Measurements from ENCODE around the gene INSM2. TPM values are rescaled to one million over a fixed set of nuclear protein-coding genes. Genes with fewer than 3 reads are reported as not detected.

INSM2 gene
- total and polyA plus RNA-seq, 10 of the 15 experiments (the other 5 are each of a cell fraction or from before 2014, with no cell fraction given): 0.06 TPM; not detected in 9

DNA sequence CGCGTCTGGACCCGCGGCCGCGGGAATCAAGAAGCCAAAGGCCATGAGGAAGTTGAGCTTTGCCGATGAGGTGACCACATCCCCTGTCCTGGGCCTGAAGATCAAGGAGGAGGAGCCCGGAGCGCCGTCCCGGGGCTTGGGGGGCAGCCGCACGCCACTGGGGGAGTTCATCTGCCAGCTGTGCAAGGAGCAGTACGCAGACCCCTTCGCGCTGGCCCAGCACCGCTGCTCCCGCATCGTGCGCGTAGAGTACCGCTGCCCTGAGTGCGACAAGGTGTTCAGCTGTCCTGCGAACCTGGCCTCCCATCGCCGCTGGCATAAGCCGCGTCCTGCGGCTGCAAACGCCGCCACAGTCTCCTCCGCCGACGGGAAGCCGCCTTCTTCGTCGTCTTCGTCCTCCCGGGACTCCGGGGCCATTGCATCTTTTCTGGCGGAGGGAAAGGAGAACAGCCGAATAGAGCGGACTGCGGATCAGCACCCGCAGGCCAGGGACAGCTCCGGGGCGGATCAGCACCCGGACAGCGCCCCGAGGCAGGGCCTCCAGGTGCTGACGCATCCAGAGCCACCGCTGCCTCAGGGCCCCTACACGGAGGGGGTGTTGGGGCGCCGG lies 1.0 kb downstream of the INSM2 start (continued):
- TF ChIP-seq, protein P1, sequence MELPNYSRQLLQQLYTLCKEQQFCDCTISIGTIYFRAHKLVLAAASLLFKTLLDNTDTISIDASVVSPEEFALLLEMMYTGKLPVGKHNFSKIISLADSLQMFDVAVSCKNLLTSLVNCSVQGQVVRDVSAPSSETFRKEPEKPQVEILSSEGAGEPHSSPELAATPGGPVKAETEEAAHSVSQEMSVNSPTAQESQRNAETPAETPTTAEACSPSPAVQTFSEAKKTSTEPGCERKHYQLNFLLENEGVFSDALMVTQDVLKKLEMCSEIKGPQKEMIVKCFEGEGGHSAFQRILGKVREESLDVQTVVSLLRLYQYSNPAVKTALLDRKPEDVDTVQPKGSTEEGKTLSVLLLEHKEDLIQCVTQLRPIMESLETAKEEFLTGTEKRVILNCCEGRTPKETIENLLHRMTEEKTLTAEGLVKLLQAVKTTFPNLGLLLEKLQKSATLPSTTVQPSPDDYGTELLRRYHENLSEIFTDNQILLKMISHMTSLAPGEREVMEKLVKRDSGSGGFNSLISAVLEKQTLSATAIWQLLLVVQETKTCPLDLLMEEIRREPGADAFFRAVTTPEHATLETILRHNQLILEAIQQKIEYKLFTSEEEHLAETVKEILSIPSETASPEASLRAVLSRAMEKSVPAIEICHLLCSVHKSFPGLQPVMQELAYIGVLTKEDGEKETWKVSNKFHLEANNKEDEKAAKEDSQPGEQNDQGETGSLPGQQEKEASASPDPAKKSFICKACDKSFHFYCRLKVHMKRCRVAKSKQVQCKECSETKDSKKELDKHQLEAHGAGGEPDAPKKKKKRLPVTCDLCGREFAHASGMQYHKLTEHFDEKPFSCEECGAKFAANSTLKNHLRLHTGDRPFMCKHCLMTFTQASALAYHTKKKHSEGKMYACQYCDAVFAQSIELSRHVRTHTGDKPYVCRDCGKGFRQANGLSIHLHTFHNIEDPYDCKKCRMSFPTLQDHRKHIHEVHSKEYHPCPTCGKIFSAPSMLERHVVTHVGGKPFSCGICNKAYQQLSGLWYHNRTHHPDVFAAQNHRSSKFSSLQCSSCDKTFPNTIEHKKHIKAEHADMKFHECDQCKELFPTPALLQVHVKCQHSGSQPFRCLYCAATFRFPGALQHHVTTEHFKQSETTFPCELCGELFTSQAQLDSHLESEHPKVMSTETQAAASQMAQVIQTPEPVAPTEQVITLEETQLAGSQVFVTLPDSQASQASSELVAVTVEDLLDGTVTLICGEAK (IDR thresholded peaks at IDR 0.05; ENCODE audit: borderline replicate concordance): peak; percentile 88
- TF ChIP-seq TCF7 (IDR thresholded peaks at IDR 0.05; ENCODE audit: borderline replicate concordance) (0 out of 2 replicates have a peak, but pooled peaks have one; percentile 21), TARDBP (IDR thresholded peaks at IDR 0.05; ENCODE audit: borderline replicate concordance) (no peak), NFYA (IDR thresholded peaks at IDR 0.05; ENCODE audit: borderline replicate concordance, low read depth, low read length) (no peak), MYC (IDR thresholded peaks at IDR 0.05; ENCODE audit: insufficient read depth, insufficient read length, insufficient replicate concordance, low read length, severe bottlenecking) (no peak), PML (IDR thresholded peaks at IDR 0.05; ENCODE audit: low read length) (no peak), GABPA (IDR thresholded peaks at IDR 0.05; ENCODE audit: low read depth) (no peak), EGR1 (IDR thresholded peaks at IDR 0.05; ENCODE audit: borderline replicate concordance in 1 of 2, low read depth in 2 of 2, low read length in 2 of 2) (no peak)
- TF ChIP-seq, protein P2, sequence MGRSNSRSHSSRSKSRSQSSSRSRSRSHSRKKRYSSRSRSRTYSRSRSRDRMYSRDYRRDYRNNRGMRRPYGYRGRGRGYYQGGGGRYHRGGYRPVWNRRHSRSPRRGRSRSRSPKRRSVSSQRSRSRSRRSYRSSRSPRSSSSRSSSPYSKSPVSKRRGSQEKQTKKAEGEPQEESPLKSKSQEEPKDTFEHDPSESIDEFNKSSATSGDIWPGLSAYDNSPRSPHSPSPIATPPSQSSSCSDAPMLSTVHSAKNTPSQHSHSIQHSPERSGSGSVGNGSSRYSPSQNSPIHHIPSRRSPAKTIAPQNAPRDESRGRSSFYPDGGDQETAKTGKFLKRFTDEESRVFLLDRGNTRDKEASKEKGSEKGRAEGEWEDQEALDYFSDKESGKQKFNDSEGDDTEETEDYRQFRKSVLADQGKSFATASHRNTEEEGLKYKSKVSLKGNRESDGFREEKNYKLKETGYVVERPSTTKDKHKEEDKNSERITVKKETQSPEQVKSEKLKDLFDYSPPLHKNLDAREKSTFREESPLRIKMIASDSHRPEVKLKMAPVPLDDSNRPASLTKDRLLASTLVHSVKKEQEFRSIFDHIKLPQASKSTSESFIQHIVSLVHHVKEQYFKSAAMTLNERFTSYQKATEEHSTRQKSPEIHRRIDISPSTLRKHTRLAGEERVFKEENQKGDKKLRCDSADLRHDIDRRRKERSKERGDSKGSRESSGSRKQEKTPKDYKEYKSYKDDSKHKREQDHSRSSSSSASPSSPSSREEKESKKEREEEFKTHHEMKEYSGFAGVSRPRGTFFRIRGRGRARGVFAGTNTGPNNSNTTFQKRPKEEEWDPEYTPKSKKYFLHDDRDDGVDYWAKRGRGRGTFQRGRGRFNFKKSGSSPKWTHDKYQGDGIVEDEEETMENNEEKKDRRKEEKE (IDR thresholded peaks at IDR 0.05): no peak
- TF ChIP-seq, protein P3, sequence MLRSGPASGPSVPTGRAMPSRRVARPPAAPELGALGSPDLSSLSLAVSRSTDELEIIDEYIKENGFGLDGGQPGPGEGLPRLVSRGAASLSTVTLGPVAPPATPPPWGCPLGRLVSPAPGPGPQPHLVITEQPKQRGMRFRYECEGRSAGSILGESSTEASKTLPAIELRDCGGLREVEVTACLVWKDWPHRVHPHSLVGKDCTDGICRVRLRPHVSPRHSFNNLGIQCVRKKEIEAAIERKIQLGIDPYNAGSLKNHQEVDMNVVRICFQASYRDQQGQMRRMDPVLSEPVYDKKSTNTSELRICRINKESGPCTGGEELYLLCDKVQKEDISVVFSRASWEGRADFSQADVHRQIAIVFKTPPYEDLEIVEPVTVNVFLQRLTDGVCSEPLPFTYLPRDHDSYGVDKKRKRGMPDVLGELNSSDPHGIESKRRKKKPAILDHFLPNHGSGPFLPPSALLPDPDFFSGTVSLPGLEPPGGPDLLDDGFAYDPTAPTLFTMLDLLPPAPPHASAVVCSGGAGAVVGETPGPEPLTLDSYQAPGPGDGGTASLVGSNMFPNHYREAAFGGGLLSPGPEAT (IDR thresholded peaks at IDR 0.05; ENCODE audit: low read depth): no peak
- TF ChIP-seq, protein P4, sequence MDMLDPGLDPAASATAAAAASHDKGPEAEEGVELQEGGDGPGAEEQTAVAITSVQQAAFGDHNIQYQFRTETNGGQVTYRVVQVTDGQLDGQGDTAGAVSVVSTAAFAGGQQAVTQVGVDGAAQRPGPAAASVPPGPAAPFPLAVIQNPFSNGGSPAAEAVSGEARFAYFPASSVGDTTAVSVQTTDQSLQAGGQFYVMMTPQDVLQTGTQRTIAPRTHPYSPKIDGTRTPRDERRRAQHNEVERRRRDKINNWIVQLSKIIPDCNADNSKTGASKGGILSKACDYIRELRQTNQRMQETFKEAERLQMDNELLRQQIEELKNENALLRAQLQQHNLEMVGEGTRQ (IDR thresholded peaks at IDR 0.05; ENCODE audit: borderline replicate concordance, low read depth, low read length): no peak
- TF ChIP-seq, protein P5, sequence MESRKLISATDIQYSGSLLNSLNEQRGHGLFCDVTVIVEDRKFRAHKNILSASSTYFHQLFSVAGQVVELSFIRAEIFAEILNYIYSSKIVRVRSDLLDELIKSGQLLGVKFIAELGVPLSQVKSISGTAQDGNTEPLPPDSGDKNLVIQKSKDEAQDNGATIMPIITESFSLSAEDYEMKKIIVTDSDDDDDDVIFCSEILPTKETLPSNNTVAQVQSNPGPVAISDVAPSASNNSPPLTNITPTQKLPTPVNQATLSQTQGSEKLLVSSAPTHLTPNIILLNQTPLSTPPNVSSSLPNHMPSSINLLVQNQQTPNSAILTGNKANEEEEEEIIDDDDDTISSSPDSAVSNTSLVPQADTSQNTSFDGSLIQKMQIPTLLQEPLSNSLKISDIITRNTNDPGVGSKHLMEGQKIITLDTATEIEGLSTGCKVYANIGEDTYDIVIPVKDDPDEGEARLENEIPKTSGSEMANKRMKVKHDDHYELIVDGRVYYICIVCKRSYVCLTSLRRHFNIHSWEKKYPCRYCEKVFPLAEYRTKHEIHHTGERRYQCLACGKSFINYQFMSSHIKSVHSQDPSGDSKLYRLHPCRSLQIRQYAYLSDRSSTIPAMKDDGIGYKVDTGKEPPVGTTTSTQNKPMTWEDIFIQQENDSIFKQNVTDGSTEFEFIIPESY (IDR thresholded peaks at IDR 0.05): no peak
- TF ChIP-seq, protein P6, sequence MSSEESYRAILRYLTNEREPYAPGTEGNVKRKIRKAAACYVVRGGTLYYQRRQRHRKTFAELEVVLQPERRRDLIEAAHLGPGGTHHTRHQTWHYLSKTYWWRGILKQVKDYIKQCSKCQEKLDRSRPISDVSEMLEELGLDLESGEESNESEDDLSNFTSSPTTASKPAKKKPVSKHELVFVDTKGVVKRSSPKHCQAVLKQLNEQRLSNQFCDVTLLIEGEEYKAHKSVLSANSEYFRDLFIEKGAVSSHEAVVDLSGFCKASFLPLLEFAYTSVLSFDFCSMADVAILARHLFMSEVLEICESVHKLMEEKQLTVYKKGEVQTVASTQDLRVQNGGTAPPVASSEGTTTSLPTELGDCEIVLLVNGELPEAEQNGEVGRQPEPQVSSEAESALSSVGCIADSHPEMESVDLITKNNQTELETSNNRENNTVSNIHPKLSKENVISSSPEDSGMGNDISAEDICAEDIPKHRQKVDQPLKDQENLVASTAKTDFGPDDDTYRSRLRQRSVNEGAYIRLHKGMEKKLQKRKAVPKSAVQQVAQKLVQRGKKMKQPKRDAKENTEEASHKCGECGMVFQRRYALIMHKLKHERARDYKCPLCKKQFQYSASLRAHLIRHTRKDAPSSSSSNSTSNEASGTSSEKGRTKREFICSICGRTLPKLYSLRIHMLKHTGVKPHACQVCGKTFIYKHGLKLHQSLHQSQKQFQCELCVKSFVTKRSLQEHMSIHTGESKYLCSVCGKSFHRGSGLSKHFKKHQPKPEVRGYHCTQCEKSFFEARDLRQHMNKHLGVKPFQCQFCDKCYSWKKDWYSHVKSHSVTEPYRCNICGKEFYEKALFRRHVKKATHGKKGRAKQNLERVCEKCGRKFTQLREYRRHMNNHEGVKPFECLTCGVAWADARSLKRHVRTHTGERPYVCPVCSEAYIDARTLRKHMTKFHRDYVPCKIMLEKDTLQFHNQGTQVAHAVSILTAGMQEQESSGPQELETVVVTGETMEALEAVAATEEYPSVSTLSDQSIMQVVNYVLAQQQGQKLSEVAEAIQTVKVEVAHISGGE (CRISPR knock-in tag; IDR thresholded peaks at IDR 0.05): no peak

Measured in GM12878 (cell line).